NCI-H1694 treated with DMSO at 0.1 percent for 48 hours (cell line): ENCODE data around the gene HECA.
A peak's percentile ranks its signal among the peaks of the same experiment; 100 is the strongest.
"Not testable (repeated sequence)": the region's sequence is repeated elsewhere in the genome, so short reads cannot be mapped to it uniquely, and the experiment has no call there.

ENCODE experiments used
- DNase-seq: peaks from one replicate; lab custom pipeline; 2025; lab: John Stamatoyannopoulos, UW

HECA gene

GRCh38 chr6:139134817-139135577 lies at the start of gene HECA:
Gene HECA, plus strand, starts transcription at chr6:139135080. Its CDS starts 317 bp downstream, at chr6:139135397.
- peak; percentile 53 for DNase-seq

GRCh38 chr6:139091826-139092225 lies 43.1 kb upstream of the HECA start:
- DNase-seq, result no peak

GRCh38 chr6:139099984-139100383 lies 34.9 kb upstream of the HECA start:
- no peak for DNase-seq

- no peak for DNase-seq
Measured at GRCh38 chr6:139107051-139107450, 27.8 kb upstream of the HECA start.

GRCh38 chr6:139108378-139108777 lies 26.5 kb upstream of the HECA start:
- DNase-seq, result no peak

GRCh38 chr6:139109558-139109957 lies 25.3 kb upstream of the HECA start:
- DNase-seq, result no peak

GRCh38 chr6:139112146-139112545 lies 22.7 kb upstream of the HECA start:
- DNase-seq, result no peak

GRCh38 chr6:139112561-139112960 lies 22.3 kb upstream of the HECA start:
- DNase-seq, result no peak

GRCh38 chr6:139114746-139115145 lies 20.1 kb upstream of the HECA start:
- DNase-seq, result no peak

- no peak for DNase-seq
Measured at GRCh38 chr6:139115989-139116758, 18.7 kb upstream of the HECA start.

- DNase-seq, result no peak
Measured at GRCh38 chr6:139117734-139118133, 17.1 kb upstream of the HECA start.

- DNase-seq, result no peak
Measured at GRCh38 chr6:139119552-139119951, 15.3 kb upstream of the HECA start.

GRCh38 chr6:139122823-139123222 lies 12.1 kb upstream of the HECA start:
- DNase-seq, result not testable (repeated sequence)

- peak; percentile 12 for DNase-seq
Measured at GRCh38 chr6:139124887-139125672, 9.8 kb upstream of the HECA start.

- DNase-seq, result peak; percentile 9
Measured at GRCh38 chr6:139126255-139126654, 8.6 kb upstream of the HECA start.

- no peak for DNase-seq
Measured at GRCh38 chr6:139126931-139127330, 7.9 kb upstream of the HECA start.

- DNase-seq, result no peak
Measured at GRCh38 chr6:139129284-139129683, 5.6 kb upstream of the HECA start.

- no peak for DNase-seq
Measured at GRCh38 chr6:139131736-139132280, 3.1 kb upstream of the HECA start.

- DNase-seq, result no peak
Measured at GRCh38 chr6:139133262-139134063, 1.4 kb upstream of the HECA start.

- no peak for DNase-seq
Measured at GRCh38 chr6:139134064-139134395, 850 bp upstream of the HECA start.
